ENCODE results near the gene CASZ1.

CASZ1 gene

GRCh38 chr1:10821388-10821787 lies 24.9 kb upstream of the CASZ1 start:
- TF ChIP-seq SPI1 (IDR thresholded peaks at IDR 0.05; ENCODE audit: borderline replicate concordance, low read depth) = no peak
- no peak for TF ChIP-seq CTCF (IDR thresholded peaks at IDR 0.05; ENCODE audit: insufficient read depth, low read length)
- TF ChIP-seq GABPA (IDR thresholded peaks at IDR 0.05; ENCODE audit: low read depth) = no peak
- TF ChIP-seq, protein P1, sequence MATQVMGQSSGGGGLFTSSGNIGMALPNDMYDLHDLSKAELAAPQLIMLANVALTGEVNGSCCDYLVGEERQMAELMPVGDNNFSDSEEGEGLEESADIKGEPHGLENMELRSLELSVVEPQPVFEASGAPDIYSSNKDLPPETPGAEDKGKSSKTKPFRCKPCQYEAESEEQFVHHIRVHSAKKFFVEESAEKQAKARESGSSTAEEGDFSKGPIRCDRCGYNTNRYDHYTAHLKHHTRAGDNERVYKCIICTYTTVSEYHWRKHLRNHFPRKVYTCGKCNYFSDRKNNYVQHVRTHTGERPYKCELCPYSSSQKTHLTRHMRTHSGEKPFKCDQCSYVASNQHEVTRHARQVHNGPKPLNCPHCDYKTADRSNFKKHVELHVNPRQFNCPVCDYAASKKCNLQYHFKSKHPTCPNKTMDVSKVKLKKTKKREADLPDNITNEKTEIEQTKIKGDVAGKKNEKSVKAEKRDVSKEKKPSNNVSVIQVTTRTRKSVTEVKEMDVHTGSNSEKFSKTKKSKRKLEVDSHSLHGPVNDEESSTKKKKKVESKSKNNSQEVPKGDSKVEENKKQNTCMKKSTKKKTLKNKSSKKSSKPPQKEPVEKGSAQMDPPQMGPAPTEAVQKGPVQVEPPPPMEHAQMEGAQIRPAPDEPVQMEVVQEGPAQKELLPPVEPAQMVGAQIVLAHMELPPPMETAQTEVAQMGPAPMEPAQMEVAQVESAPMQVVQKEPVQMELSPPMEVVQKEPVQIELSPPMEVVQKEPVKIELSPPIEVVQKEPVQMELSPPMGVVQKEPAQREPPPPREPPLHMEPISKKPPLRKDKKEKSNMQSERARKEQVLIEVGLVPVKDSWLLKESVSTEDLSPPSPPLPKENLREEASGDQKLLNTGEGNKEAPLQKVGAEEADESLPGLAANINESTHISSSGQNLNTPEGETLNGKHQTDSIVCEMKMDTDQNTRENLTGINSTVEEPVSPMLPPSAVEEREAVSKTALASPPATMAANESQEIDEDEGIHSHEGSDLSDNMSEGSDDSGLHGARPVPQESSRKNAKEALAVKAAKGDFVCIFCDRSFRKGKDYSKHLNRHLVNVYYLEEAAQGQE (IDR thresholded peaks at IDR 0.05; ENCODE audit: insufficient replicate concordance, low read depth) = no peak
- TF ChIP-seq POLR2AphosphoS5 (IDR thresholded peaks at IDR 0.05; ENCODE audit: low read depth) = no peak
- no peak for DNase-seq (ENCODE audit: low read depth in 1 of 2, low spot score in 1 of 2)
- Histone ChIP-seq H3K27ac (replicated peaks) (no peak overlapping the region), H3K27me3 (ENCODE audit: insufficient read depth, poor library complexity, severe bottlenecking) (peaks cover 5% of the 10 kb centered on the region), H3K4me3 (replicated peaks; ENCODE audit: insufficient read depth, low read length) (no peak overlapping the region)

DNA sequence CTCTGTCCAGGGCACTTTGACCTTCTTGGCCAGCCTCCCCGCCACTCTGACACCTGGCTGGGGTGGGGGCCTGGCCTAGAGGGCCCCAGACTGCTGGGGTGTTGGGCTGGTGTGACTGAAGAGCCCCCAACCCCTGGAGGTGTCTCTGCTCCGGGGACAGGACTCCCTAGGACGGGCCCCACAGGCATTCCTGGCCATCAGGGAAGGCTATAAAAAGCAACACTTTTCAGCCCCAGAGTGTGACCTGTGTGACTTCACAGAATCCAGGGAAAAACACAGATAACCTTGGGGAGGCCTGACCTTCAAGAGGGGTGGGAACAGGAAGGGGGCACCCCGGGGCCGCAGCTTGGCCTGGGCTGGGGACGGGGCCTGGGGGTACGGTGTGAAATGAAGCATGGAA lies 24.0 kb upstream of the CASZ1 start:
- TF ChIP-seq SPI1 (IDR thresholded peaks at IDR 0.05; ENCODE audit: borderline replicate concordance, low read depth) (no peak), POLR2AphosphoS5 (IDR thresholded peaks at IDR 0.05; ENCODE audit: low read depth) (no peak), CTCF (IDR thresholded peaks at IDR 0.05; ENCODE audit: insufficient read depth, low read length) (no peak), GABPA (IDR thresholded peaks at IDR 0.05; ENCODE audit: low read depth) (no peak)
- TF ChIP-seq, protein P1 (IDR thresholded peaks at IDR 0.05; ENCODE audit: insufficient replicate concordance, low read depth) = no peak
- Histone ChIP-seq H3K27me3 (ENCODE audit: insufficient read depth, poor library complexity, severe bottlenecking) (peaks cover 5% of the 10 kb centered on the region), H3K4me3 (replicated peaks; ENCODE audit: insufficient read depth, low read length) (no peak overlapping the region), H3K27ac (replicated peaks) (no peak overlapping the region)
- no peak for DNase-seq (ENCODE audit: low read depth in 1 of 2, low spot score in 1 of 2)

DNA sequence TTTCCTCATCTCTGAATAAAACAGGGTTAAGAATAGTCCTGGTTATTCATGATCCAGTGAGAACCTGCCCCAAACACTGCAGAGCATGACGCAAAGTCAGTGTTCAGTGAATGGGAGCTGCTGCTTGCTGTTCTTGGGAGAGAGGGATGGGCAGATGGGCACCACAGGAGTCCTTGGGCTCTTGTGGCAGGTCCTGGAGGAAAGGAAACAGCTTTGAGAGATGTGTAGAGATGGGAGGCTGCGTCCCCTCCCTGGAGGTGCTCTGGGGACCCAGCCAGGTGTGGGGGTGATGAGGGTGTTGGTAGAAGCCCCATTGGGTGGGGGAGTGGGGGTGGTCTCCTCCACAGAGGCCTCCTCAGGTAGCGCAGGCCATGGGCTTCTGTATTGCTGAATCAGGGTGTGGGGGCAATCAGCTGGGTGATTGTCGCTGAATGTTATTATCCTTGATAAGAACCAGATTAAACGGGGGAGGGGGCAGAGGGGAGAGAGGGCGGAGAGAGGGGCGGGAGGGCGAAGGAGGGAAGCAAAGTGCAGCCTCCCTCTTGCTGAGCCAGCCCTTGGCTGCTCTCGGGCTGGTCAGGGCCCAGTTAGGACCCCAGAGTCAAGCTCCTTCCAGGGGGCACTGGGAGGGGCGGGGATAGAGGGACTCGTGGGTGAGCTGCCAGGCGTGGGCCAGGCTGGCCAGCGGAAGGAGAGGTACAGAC lies 22.9 kb upstream of the CASZ1 start:
- Histone ChIP-seq H3K4me3 (replicated peaks; ENCODE audit: insufficient read depth, low read length) (no peak overlapping the region), H3K27me3 (ENCODE audit: insufficient read depth, poor library complexity, severe bottlenecking) (peaks cover 5% of the 10 kb centered on the region), H3K27ac (replicated peaks) (no peak overlapping the region)
- DNase-seq (ENCODE audit: low read depth in 1 of 2, low spot score in 1 of 2) = no peak
- TF ChIP-seq GABPA (IDR thresholded peaks at IDR 0.05; ENCODE audit: low read depth) = no peak
- TF ChIP-seq SPI1 (IDR thresholded peaks at IDR 0.05; ENCODE audit: borderline replicate concordance, low read depth) = no peak
- TF ChIP-seq CTCF (IDR thresholded peaks at IDR 0.05; ENCODE audit: insufficient read depth, low read length) = no peak
- TF ChIP-seq POLR2AphosphoS5 (IDR thresholded peaks at IDR 0.05; ENCODE audit: low read depth) = no peak
- TF ChIP-seq, protein P1 (IDR thresholded peaks at IDR 0.05; ENCODE audit: insufficient replicate concordance, low read depth) = no peak
